HG03442 (cell line): ENCODE data around the gene GAPVD1.
"Not testable (repeated sequence)": the region's sequence is repeated elsewhere in the genome, so short reads cannot be mapped to it uniquely, and the experiment has no call there.

Source experiments
- ATAC-seq: cut with Tn5 transposase; IDR thresholded peaks from one replicate; pipeline ENCODE4 v1.9.1; 2021; ENCODE audit warnings: mild to moderate bottlenecking, moderate library complexity; ENCODE audit not compliant: unreplicated experiment

Gene GAPVD1

GRCh38 chr9:125261501-125262293 lies at the start of gene GAPVD1:
TSS of gene GAPVD1 (plus strand) at chr9:125261826. CDS start at chr9:125298922, 37,096 bp downstream.
- peak; percentile 85 for ATAC-seq

DNA sequence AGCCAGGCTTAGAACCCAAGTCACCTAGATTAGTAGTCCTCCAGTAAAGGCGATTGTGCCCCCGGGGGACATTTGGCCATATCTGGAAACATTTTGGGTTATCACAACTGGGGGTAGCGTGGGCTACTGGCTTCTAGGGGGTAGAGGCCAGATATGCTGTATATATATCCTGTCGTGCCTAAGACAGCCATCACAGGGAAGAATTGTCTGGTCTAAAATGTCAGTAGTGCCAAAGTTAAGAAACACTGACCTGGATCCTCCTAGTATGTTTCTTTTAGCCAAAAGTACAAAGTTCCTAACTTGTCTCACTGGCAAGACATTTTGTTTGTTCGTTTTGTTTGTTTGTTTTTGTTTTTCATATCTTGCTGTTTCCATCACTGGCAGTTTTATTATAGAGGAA lies 47.4 kb upstream of the GAPVD1 start:
- no peak for ATAC-seq

DNA sequence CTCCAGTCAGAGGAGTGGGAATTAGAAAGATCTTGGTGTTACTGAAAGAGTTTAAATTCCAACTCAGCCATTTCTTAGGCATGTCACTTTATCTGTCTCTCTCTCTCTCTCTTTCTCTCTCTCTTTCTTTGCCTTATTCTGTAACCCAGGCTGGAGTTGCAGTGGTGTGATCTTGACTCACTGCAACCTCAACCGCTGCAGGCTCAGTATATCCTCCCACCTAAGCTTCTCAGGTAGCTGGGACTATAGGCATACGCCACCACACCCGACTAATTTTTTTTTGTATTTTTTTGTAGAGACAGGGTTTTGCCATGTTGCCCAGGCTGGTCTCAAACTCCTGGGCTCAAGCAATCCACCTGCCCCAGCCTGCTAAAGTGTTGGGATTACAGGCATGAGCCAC lies 43.0 kb upstream of the GAPVD1 start:
- no peak for ATAC-seq

GRCh38 chr9:125224858-125225257 lies 36.8 kb upstream of the GAPVD1 start:
- ATAC-seq: not testable (repeated sequence)

- no peak for ATAC-seq
Measured at GRCh38 chr9:125227761-125228160, 33.9 kb upstream of the GAPVD1 start.

GRCh38 chr9:125233678-125234077 lies 27.9 kb upstream of the GAPVD1 start:
- no peak for ATAC-seq

DNA sequence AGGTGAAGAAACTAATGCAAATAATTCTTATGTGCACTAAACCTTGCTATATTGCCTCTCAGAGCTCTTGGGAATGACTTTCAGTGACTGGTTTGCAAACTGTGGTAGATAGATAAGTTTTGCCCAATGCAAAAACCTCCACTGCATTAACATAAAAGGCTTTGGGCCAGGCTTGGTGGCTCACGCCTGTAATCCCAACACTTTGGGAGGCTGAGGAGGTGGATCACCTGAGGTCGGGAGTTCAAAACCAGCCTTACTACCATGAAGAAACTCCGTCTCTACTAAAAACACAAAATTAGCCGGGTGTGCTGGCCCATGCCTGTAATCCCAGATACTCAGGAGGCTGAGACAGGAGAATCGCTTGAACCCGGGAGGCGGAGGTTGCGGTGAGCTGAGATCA lies 27.5 kb upstream of the GAPVD1 start:
- not testable (repeated sequence) for ATAC-seq

DNA sequence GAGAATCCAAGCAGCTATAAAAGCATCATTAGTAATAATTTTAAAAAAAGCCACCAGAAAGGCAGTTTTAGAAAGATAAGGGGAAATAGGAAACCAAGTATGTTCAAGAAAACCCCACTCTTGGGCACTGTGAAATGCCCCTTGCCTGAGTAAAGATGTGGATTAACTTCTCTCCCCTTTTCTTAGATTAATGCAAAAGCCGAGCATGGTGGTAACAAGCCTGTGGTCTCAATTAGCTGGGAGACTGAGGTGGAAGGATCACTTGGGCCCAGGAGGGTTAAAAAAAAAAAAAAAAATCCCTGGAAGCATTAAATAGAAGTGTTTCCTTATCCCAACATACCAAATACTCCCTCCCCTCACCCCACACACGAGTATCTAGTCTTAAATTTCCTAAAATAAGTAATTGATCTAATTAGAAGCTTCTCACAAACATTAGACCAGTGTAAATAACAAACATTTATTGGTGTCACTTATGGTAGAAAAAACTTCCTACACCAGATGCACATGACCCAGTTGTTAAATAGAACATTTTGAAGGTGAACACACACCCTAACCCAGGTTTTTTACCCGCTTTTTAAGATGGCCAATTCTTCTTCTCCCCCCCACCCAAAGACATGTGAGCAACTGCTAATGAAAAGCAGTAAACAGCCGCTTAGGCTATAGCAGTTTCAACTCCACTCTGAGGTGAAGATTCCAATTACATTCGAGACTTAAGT lies 25.7 kb upstream of the GAPVD1 start:
- no peak for ATAC-seq

DNA sequence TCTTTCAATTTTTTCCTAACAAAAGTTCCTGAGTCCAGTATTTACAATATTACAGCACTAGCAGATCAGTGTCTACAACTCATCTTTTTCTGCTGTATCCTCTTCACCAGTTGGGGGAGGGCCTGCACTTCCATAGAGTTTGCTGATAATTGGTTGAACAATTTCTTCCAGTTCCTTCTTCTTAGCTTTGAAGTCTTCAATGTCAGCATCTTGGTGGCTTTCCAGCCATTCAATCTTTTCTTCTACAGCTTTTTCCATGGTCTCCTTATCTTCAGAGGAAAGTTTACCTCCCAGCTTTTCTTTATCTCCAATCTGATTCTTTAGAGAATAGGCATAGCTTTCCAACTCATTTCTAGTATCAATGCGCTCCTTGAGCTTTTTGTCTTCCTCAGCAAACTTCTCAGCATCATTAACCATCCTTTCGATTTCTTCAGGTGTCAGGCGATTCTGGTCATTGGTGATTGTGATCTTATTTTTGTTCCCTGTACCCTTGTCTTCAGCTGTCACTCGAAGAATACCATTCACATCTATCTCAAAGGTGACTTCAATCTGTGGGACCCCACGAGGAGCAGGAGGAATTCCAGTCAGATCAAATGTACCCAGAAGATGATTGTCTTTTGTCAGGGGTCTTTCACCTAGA lies 25.0 kb upstream of the GAPVD1 start:
- ATAC-seq: not testable (repeated sequence)

DNA sequence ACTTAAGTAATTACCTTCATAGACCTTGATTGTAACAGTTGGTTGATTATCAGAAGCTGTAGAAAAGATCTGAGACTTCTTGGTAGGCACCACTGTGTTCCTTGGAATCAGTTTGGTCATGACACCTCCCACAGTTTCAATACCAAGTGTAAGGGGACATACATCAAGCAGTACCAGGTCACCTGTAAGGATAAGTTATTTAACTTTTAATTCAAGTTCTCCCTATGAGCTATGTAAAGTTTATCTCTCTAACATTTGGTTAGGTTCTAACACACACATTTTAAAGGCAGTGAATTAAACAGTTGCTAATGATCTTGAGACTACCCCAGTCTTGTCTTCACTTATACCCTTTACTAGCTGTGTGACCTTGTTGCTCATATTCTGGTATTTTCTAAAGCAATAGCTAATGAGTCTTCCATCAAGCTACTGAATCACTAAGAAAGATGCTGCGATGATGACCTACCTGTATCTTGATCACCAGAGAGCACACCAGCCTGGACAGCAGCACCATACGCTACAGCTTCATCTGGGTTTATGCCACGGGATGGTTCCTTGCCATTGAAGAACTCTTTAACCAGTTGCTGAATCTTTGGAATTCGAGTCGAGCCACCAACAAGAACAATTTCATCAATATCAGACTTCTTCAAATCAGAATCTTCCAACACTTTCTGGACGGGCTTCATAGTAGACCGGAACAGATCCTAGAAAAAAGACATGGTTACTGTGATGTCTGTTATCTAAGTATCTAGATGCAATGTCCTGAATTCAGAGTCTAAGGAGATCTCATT lies 23.3 kb upstream of the GAPVD1 start:
- ATAC-seq: no peak

- ATAC-seq: no peak
Measured at GRCh38 chr9:125238915-125239446, 22.6 kb upstream of the GAPVD1 start.

- no peak for ATAC-seq
Measured at GRCh38 chr9:125239631-125240597, 21.7 kb upstream of the GAPVD1 start.

- ATAC-seq: no peak
Measured at GRCh38 chr9:125240649-125240999, 21.0 kb upstream of the GAPVD1 start.

- ATAC-seq: peak; percentile 91
Measured at GRCh38 chr9:125241000-125241862, 20.4 kb upstream of the GAPVD1 start, which contains the start of gene HSPA5. TSS of gene HSPA5 (minus strand) at chr9:125241343. CDS start at chr9:125241126, 217 bp downstream.

- ATAC-seq: no peak
Measured at GRCh38 chr9:125241863-125242739, 19.5 kb upstream of the GAPVD1 start.

DNA sequence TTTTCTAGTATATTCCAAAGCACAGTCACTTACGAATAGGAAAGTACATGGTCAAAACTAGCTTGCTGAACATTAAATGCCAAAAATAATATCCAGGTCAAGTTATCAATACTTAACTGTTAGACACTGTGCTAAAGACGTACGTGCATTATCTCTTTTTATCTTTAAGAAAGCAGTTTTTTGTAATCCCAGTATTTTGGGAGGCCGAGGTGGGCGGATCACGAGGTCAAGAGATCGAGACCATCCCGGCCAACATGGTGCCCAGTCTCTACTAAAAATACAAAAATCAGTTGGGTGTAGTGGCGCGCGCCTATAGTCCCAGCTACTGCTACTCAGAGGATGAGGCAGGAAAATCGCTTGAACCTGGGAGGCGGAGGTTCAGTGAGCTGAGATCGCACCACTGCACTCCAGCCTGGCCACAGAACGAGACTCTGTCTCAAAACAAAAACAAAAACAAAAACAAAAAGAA lies 17.8 kb upstream of the GAPVD1 start:
- no peak for ATAC-seq

- ATAC-seq: no peak
Measured at GRCh38 chr9:125246261-125246667, 15.4 kb upstream of the GAPVD1 start.
